Measurements from ENCODE around the gene WDR41.

Gene WDR41

DNA sequence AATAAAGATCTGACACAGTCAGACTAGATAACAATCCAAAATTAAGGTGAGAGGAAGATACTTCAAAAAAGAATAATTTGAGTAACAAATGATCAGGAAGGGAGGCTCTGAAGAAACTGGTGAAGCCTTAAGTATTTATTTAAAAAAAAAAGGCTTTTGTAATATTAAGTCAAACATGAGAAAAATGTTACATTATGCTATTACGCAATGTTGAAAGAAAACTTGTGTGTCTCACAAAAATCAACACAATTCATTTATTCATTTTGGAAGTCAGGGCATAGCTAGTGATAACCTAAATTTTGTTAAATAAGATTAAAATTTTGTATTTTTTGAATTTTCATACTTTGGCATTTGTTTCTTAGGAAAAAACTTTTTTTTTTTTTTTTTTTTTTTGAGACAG lies 28.2 kb downstream of the WDR41 start:
- FAIRE-seq (no peak), DNase-seq (ENCODE audit: insufficient read length, low spot score) (no peak)
- TF ChIP-seq, protein P1, sequence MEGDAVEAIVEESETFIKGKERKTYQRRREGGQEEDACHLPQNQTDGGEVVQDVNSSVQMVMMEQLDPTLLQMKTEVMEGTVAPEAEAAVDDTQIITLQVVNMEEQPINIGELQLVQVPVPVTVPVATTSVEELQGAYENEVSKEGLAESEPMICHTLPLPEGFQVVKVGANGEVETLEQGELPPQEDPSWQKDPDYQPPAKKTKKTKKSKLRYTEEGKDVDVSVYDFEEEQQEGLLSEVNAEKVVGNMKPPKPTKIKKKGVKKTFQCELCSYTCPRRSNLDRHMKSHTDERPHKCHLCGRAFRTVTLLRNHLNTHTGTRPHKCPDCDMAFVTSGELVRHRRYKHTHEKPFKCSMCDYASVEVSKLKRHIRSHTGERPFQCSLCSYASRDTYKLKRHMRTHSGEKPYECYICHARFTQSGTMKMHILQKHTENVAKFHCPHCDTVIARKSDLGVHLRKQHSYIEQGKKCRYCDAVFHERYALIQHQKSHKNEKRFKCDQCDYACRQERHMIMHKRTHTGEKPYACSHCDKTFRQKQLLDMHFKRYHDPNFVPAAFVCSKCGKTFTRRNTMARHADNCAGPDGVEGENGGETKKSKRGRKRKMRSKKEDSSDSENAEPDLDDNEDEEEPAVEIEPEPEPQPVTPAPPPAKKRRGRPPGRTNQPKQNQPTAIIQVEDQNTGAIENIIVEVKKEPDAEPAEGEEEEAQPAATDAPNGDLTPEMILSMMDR (IDR thresholded peaks at IDR 0.05; ENCODE audit: insufficient read depth, missing control alignments), result no peak

DNA sequence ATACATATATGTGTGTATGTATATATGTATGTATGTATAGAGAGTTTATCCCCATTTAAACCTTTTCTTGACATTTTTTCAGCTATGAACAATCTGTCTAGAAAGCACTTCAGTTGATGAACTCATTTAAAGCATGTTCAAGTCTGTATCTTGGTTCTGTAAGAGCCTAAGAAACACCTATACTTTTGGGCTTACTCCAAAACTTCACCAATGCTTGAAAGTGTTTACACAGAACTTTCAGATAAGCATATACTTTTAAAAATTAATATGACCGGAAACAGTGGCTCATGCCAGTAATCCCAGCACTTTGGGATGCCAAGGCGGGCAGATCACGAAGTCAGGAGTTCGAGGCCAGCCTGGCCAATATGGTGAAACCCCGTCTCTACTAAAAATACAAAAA lies 30.8 kb downstream of the WDR41 start:
- FAIRE-seq (no peak), DNase-seq (ENCODE audit: insufficient read length, low spot score) (no peak)

DNA sequence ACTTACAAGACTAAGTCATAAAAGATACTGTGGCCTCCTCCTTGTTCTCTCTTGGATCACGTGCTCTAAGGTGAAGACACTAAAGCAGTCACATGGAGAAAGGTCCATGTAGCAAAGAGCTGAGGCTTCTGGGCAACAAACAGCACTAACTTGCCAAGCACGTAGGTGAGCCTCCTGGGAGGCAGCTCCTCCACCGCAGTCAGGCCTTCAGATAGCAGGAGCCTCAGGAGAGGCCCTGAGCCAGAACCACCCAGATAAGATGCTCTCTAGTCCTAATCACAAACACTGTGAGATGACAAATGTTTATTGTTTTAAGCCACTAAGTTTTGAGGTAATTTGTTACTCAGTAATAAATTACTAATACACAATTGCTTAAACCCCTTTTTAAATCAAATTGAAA lies 38.0 kb downstream of the WDR41 start:
- TF ChIP-seq, protein P1 (IDR thresholded peaks at IDR 0.05; ENCODE audit: insufficient read depth, missing control alignments), result no peak
- no peak for FAIRE-seq

More for the DNA sequence above, 30.8 kb downstream of the WDR41 start:
- TF ChIP-seq, protein P1 (IDR thresholded peaks at IDR 0.05; ENCODE audit: insufficient read depth, missing control alignments), result no peak

DNA sequence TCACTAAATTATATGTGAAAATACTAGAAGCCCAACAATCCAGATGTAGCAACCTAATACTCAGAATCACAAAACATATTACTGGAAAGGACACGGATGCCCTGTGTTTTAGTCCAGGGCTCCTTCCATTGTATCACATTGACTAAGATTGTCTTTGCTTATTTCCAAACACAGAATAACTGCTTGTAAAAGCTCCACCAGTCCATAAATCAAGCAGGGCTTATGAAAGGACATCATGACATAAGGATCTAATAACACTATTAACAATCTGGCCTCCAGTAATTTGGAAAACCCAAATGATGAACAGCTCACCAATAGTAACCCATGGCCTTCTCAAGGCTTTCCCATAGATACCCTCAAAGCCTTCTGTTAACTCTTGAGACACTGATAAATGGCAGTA lies 39.8 kb downstream of the WDR41 start:
- FAIRE-seq (no peak), DNase-seq (ENCODE audit: insufficient read length, low spot score) (no peak)
- TF ChIP-seq, protein P1 (IDR thresholded peaks at IDR 0.05; ENCODE audit: insufficient read depth, missing control alignments), result no peak

More for the DNA sequence above, 38.0 kb downstream of the WDR41 start:
- no peak for DNase-seq (ENCODE audit: insufficient read length, low spot score)

DNA sequence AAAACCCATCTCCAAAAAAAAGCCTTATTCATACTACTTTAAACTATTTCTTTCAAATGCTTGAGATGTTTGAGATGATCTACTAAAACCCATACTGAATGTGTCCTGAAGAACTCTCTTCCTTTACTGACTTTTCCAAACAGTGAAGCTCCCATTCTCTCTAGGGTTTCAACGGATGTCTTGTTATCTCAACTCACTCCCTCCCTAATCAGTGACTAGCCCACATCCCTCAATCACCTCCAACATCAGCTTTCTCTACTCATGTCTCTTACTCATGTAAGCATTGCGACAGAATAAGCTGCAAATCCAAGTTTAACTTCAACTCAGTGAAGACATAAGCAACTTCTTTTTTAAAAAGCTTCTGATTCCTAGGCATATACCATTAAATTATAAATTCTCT lies 42.1 kb downstream of the WDR41 start:
- no peak for FAIRE-seq
- no peak for DNase-seq (ENCODE audit: insufficient read length, low spot score)
- TF ChIP-seq, protein P1 (IDR thresholded peaks at IDR 0.05; ENCODE audit: insufficient read depth, missing control alignments), result no peak

DNA sequence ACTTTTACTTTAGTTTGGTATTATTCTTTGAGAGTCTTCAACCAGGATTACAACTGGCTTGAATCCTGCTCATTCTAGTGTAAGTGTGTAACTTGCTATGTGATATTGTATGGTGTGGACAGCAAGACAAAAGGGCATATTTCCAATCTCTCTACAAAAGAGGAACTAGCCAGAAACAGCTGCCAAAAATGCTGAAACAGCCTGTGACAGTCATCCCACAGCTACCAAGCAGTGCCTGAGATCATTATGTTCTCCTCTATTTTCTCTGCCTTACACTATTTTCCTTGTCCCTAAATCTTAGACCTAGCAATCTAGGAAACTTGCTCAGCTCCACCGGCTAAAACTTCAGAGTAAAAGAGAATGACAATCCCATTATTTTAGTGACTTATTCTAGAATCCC lies 42.8 kb downstream of the WDR41 start:
- FAIRE-seq, result no peak
- DNase-seq (ENCODE audit: insufficient read length, low spot score), result no peak
- TF ChIP-seq, protein P1 (IDR thresholded peaks at IDR 0.05; ENCODE audit: insufficient read depth, missing control alignments), result no peak

DNA sequence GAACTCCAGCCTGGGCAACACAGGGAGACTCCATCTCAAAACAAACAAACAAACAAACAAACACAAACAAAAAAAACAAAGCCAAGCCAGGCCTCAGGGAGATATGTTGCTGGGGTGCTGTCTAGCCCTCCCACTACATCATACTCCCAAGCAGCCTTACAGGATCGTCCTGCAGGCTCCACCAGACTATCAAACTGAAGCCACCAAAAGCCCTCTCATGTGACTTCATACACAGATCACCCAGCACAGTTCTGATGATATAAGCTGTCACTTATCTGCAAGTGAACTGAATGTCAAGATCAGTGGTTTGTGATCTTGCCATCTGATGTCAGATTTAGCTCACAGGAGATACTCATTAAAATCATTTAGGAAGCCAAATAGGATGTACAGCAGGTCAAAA lies 43.3 kb downstream of the WDR41 start:
- FAIRE-seq (no peak), DNase-seq (ENCODE audit: insufficient read length, low spot score) (no peak)
- TF ChIP-seq, protein P1 (IDR thresholded peaks at IDR 0.05; ENCODE audit: insufficient read depth, missing control alignments), result no peak

Data from D721Med (cell line).